Heart right ventricle (tissue), 16 donors: ENCODE measurements around the gene RAVER1. TPM values are rescaled to one million over a fixed set of nuclear protein-coding genes. Genes with fewer than 3 reads are reported as not detected.
A peak's percentile ranks its signal among the peaks of the same experiment; 100 is the strongest.

Source experiments
- ATAC-seq, 8 donors: fragments of 200-7000 bp; cut with Tn5 transposase; one replicate each; pipeline ENCODE4 v1.9.1; 2020; ENCODE audit warnings: mild to moderate bottlenecking in 8 of 8, moderate library complexity in 8 of 8, moderate number of reproducible peaks in 1 of 8
- DNase-seq, 2 donors: peaks; one replicate each; pipeline ENCODE4 v3.0.0-alpha.2; 2020
- H3K27ac ChIP-seq, 10 donors: fragments of 200-600 bp; sonication (generic) in 2 of 10; one replicate each; pipeline versions ENCODE4 v1.5.0 to v1.8.0; 2020 to 2022; ENCODE audit warnings: mild to moderate bottlenecking in 3 of 10
- H3K27me3 ChIP-seq, 7 donors: fragments of 200-600 bp; one replicate each; pipeline ENCODE4 v1.8.0; 2021 to 2022; ENCODE audit warnings: mild to moderate bottlenecking in 2 of 7
- H3K36me3 ChIP-seq, 9 donors: fragments of 200-600 bp; sonication (generic) in 1 of 9; one replicate each; pipeline versions ENCODE4 v1.5.0 to v1.8.0; 2020 to 2022; ENCODE audit warnings: mild to moderate bottlenecking in 2 of 9
- H3K4me1 ChIP-seq, 9 donors: fragments of 200-600 bp; sonication (generic) in 1 of 9; one replicate each; pipeline versions ENCODE4 v1.5.0 to v1.8.0; 2020 to 2022; ENCODE audit warnings: mild to moderate bottlenecking in 4 of 9
- H3K4me3 ChIP-seq, 10 donors: fragments of 200-600 bp; sonication (generic) in 2 of 10; one replicate each; pipeline versions ENCODE4 v1.5.0 to v1.8.0; 2020 to 2022; ENCODE audit warnings: mild to moderate bottlenecking in 7 of 10, moderate library complexity in 2 of 10
- H3K9me3 ChIP-seq, 11 donors: fragments of 200-600 bp in 10 of 11; sonication (generic) in 2 of 11; one replicate each; pipeline versions ENCODE4 v1.5.0 to v1.8.0; 2013 to 2022; ENCODE audit warnings: mild to moderate bottlenecking in 2 of 11, control low read depth in 1 of 11, moderate library complexity in 1 of 11
- WGBS, 2 donors: extraction: QIAGEN DNeasy Blood & Tissue Kit; methylation state at CpG; one replicate each; pipeline ENCODE4 v1.1.7; 2013; ENCODE audit warnings: inconsistent platforms in 1 of 2; 5-methylcytosine and 5-hydroxymethylcytosine counted together
- intact Hi-C, 10 donors: fragments of 100-400 bp; cut with DNase I; formaldehyde crosslinking; loops; one replicate each; pipeline versions ENCODE4 v1.11.1 to v1.14.2; 2022
- polyA plus RNA-seq, 2 donors: library from polyadenylated mRNA; stranded (reverse); fragments of 200-250 nt; gene quantifications; one replicate each; pipeline ENCODE4 v1.2.3, GENCODE V29; 2013
- total RNA-seq, 10 donors: library from RNA; stranded (reverse); fragmentation: NEBNext Ultra II Directional in 3 of 10; extraction: Animal tissue kit (Norgen Biotek cat#: 25700) in 3 of 10; gene quantifications; one replicate each; pipeline versions ENCODE4 v1.2.1 to v1.2.4, GENCODE V29; 2021 to 2023
- TF ChIP-seq, protein P1 (sequence below), 9 donors: fragments of 200-600 bp; sonication (generic) in 2 of 9; IDR thresholded peaks; one replicate each; pipeline versions ENCODE4 v1.5.0 to v1.8.0; 2021 to 2022; ENCODE audit warnings: antibody characterized with exemption in 9 of 9, mild to moderate bottlenecking in 5 of 9, moderate library complexity in 1 of 9
- donor health status: Arrhythmogenic right ventricular cardiomyopathy.
- donor health status: ischemic (EF 13 %, LVEDD 7.1; RV severe dilation, severe dysfunction).
- donor health status: healthy with polysubstance abuse.
- donor health status: DM: no; HTN: yes; CAD: no.
- donor health status: DM: no; HTN: no; CAD: no.
- donor health status: ischemic (EF 25% LVEDD 6.9; RV normal size, moderate dysfunction).
- donor health status: ischemic (EF 25% LVEDD 5.7; RV mildly dilated, moderate dysfunction).
- donor health status: healthy.
- donor health status: DM: yes; HTN: yes; CAD: no.
- donor health status: Ischemic cardiomyopathy.
- donor health status: ischemic (EF 35%, LVEDD 5.7; RV mildly dilated, moderate dysfunction).
- donor health status: nonischemic (EF 11% LVEDD 7.7; RV severe dilation, severe dysfunction).
- donor health status: DM: yes; HTN: yes; CAD: no.
- donor health status: PGD.
- donor health status: ischemic (EF 29% LVEDD 5.4; RV normal size, mild dysfunction).
- donor health status: nonischemic (EF 23%, LVEDD 6.1; RV moderate dilation, normal function).

Gene RAVER1
- total and polyA plus RNA-seq, 12 donors: 5.1 to 16.9 (median 12.2) TPM

DNA sequence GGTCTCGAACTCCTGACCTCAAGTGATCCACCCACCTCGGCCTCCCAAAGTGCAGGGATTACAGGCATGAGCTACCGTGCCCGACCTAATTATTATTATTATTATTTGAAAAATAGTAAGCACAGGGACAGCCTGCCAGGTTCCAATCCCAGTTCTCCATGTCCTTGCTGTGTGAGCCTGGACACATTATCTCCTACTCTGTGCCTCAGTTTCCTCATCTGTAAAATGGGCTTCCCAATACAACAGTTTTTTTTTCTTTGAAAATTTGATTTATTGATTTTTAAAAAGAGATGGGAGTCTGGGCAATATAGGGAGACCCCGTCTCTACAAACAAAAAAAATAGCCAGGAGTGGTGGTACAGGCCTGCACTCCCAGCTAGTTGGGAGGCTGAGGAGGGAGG is 27.0 kb downstream of the RAVER1 start:
- intact Hi-C loops: no loop called here
- H3K36me3 ChIP-seq: peaks cover 0 to 20% (median 0%) of the 10 kb centered on the region in 9 donors

DNA sequence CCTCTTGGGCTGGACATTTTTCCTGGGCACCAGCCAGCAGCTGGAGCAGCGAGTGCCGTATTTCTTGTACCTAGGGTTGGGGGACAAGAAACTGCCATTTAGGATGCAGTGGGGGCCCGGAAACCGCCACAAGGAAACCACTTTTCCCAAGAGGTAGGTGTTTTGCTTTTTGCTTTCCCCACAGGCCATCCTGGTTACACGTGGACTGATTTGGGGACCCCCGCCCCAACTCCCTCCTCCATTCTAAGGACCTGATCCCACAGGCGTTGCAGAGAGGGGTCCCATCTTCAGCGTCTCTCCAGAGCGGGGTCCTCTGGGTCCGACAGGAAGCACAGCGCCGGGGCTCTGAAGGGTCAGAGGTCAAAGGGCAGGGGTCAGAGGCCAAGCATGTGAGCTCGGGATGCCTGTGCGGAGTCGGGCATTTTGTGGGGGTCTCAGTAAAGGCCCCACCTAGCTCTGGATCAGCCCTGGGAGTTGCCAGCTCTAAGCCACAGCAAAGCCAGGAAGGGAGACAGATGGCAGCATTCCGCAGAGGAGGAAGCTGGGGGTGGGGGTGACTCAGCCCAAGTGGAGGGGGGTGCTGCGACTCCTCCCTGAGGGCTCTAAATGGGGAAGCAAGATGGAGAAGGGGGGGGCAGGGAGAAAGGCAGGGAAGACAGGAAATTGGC is 28.1 kb downstream of the RAVER1 start:
- 83 to 86% methylated on average over 17 of the region's 17 CpGs for whole genome bisulfite sequencing, 2 donors
- Histone ChIP-seq H3K9me3 (no peaks in the 10 kb centered on the region), H3K27me3 (peaks cover 0 to 15% (median 0%) of the 10 kb centered on the region in 7 donors), H3K4me1 (peaks cover 0 to 23% (median 0%) of the 10 kb centered on the region in 9 donors), H3K27ac (peak overlapping the region in 1 of 10 donors; percentile 78), H3K36me3 (peaks cover 0 to 15% (median 0%) of the 10 kb centered on the region in 9 donors), H3K4me3 (peak overlapping the region in 1 of 10 donors; percentile 22)
- intact Hi-C loops: no loop called here
- ATAC-seq: peak in 7 of 8 donors; percentile 18 to 77 (median 43)
- peak in 1 of 2 donors; percentile 55 for DNase-seq
- TF ChIP-seq, protein P1, sequence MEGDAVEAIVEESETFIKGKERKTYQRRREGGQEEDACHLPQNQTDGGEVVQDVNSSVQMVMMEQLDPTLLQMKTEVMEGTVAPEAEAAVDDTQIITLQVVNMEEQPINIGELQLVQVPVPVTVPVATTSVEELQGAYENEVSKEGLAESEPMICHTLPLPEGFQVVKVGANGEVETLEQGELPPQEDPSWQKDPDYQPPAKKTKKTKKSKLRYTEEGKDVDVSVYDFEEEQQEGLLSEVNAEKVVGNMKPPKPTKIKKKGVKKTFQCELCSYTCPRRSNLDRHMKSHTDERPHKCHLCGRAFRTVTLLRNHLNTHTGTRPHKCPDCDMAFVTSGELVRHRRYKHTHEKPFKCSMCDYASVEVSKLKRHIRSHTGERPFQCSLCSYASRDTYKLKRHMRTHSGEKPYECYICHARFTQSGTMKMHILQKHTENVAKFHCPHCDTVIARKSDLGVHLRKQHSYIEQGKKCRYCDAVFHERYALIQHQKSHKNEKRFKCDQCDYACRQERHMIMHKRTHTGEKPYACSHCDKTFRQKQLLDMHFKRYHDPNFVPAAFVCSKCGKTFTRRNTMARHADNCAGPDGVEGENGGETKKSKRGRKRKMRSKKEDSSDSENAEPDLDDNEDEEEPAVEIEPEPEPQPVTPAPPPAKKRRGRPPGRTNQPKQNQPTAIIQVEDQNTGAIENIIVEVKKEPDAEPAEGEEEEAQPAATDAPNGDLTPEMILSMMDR (IDR thresholded peaks at IDR 0.05): no peak

More for the DNA sequence above, 27.0 kb downstream of the RAVER1 start:
- ATAC-seq (no peak), DNase-seq (no peak)
- TF ChIP-seq, protein P1 (IDR thresholded peaks at IDR 0.05): no peak
- H3K9me3 ChIP-seq: no peaks in the 10 kb centered on the region
- H3K27ac ChIP-seq: no peak overlapping the region
- no peak overlapping the region for H3K4me3 ChIP-seq
- peaks cover 0 to 21% (median 0%) of the 10 kb centered on the region in 9 donors for H3K4me1 ChIP-seq
- WGBS, 2 donors: 92 to 96% methylated on average over 5 of the region's 5 CpGs
- H3K27me3 ChIP-seq: peaks cover 0 to 7% (median 0%) of the 10 kb centered on the region in 7 donors

DNA sequence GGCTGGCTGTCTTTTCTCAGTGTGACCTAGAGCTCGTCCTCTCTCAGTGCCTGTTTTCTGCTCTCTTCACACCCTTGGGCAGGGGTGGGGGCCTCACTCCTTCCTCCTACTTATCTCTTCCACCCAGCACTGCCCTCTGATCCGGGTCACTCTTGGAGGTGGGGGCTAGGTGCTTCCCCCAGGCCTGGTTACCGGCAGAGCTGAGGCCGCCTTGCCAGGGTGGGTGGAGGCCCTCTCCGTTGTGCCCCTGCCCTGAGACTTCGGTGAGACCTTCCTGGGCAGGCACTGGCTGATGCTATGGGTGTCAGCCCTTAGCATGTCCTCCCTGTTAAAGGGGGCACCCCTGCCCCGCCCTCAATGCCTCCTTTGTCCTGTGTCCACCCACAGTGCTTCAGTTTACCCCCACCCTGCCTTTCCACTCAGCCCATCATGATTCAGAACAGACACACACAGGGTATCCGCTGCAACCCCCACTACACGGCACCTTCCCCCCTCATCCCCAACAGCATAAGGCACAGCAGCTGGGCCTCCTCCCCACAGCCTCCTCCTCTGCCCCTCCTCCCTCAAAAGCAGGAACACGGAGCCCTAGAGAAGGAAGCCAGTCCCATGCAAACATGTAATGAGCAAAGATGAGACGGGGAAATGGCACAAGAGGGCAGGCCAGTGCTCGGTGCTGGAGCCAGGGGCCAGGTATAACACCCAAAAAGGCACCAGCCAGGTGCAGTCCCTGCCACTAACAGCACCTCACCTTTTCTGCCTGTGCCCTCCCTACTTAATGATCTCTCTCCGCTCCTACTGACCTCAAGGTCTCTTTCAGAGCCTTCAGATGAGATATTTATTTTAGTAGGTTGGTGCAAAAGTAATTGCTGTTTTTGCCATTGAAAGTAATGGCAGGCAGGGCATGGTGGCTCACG is 33.5 kb downstream of the RAVER1 start:
- H3K27me3 ChIP-seq: peaks cover 11 to 65% (median 36%) of the 10 kb centered on the region in 7 donors
- ATAC-seq (peak in 7 of 8 donors; percentile 19 to 46 (median 33)), DNase-seq (no peak)
- WGBS, 2 donors: 43 to 45% methylated on average over 14 of the region's 14 CpGs
- intact Hi-C loops: no loop called here
- TF ChIP-seq, protein P1 (IDR thresholded peaks at IDR 0.05): no peak
- H3K27ac ChIP-seq: no peak overlapping the region
- no peak overlapping the region for H3K4me3 ChIP-seq
- peaks cover 0 to 31% (median 14%) of the 10 kb centered on the region in 9 donors for H3K4me1 ChIP-seq
- no peaks in the 10 kb centered on the region for H3K36me3 ChIP-seq
- no peaks in the 10 kb centered on the region for H3K9me3 ChIP-seq

DNA sequence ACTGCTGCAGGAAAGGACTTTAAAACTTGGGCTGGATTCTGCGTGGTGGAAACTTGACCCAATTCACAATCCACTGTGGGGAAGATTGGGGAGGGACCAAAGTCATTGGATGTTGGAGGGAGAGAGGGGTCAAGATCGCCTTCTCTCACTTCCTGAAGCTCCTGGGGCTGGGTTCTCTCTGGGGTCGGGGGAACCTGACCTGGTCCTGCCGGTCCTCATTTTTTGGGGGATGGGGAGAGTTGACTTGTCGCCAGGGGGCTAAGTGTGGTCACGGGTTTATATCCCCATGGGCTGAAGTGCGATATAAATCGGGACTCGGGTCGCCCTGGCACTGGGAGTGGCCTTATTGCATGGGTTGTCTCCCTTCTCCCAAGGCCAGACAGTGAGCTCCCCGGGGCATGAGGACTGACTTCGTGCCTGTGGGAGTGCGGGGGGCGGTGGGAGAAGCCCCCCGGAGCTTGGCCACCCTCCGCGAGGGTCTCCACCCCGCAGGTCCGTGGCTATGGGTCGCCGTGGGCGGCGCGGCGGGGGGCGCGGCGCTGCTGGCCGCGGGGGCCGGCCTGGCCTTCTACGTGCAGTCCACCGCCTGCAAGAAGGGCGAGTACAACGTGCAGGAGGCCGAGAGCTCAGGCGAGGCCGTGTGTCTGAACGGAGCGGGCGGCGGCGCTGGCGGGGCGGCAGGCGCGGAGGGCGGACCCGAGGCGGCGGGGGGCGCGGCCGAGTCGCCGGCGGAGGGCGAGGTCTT is 37.3 kb downstream of the RAVER1 start:
- H3K4me1 ChIP-seq: peaks cover 3 to 60% (median 32%) of the 10 kb centered on the region in 9 donors
- peak overlapping the region in 6 of 10 donors; percentile 23 to 45 (median 32) for H3K4me3 ChIP-seq
- DNase-seq: no peak
- 6 to 9% methylated on average over 50 to 58 of the region's 58 CpGs for WGBS, 2 donors
- intact Hi-C loops: no loop called here
- no peaks in the 10 kb centered on the region for H3K36me3 ChIP-seq
- H3K9me3 ChIP-seq: no peaks in the 10 kb centered on the region
- H3K27ac ChIP-seq: no peak overlapping the region
- TF ChIP-seq, protein P1 (IDR thresholded peaks at IDR 0.05): no peak
- peaks cover 39 to 95% (median 74%) of the 10 kb centered on the region in 7 donors for H3K27me3 ChIP-seq
- ATAC-seq: no peak
